ENCODE data around the gene KRT78.

Gene KRT78

GRCh38 chr12:52792185-52793029 is 56.4 kb downstream of the KRT78 start:
- no peaks in the 10 kb centered on the region for H3K9me3 ChIP-seq (ENCODE audit: insufficient read depth, low read depth, low read length)
- H3K4me2 ChIP-seq (ENCODE audit: low read depth, low read length, poor library complexity, severe bottlenecking): no peak overlapping the region
- H3K27me3 ChIP-seq (ENCODE audit: insufficient read depth, low read length, poor library complexity, severe bottlenecking): no peaks in the 10 kb centered on the region
- no peaks in the 10 kb centered on the region for H3K36me3 ChIP-seq (ENCODE audit: insufficient read depth, low read length)
- H3K9me2 ChIP-seq (replicated peaks; ENCODE audit: low read depth, low read length): no peaks in the 10 kb centered on the region
- no peak overlapping the region for H2AFZ ChIP-seq (ENCODE audit: low read length)
- H4K20me1 ChIP-seq (ENCODE audit: insufficient read depth, low read length, poor library complexity, severe bottlenecking): no peaks in the 10 kb centered on the region
- H3K9ac ChIP-seq (ENCODE audit: low read depth, low read length, poor library complexity, severe bottlenecking): no peak overlapping the region
- TF ChIP-seq CTCF (conservative IDR thresholded peaks at IDR 0.05; ENCODE audit: low read length): no peak
- no peak for TF ChIP-seq EZH2phosphoT487 (IDR thresholded peaks at IDR 0.05; ENCODE audit: borderline replicate concordance)
- H3K4me3 ChIP-seq (ENCODE audit: low read length, poor library complexity, severe bottlenecking): no peak overlapping the region
- H3K4me1 ChIP-seq (ENCODE audit: insufficient read depth, low read length, poor library complexity, severe bottlenecking): no peaks in the 10 kb centered on the region
- no peaks in the 10 kb centered on the region for H3K79me2 ChIP-seq (ENCODE audit: insufficient read depth, low read length)
- no peaks in the 10 kb centered on the region for H3F3A ChIP-seq (ENCODE audit: low read depth)

- H3K36me3 ChIP-seq (ENCODE audit: insufficient read depth, low read length): no peaks in the 10 kb centered on the region
- no peak for TF ChIP-seq EZH2phosphoT487 (IDR thresholded peaks at IDR 0.05; ENCODE audit: borderline replicate concordance)
- no peak for TF ChIP-seq CTCF (conservative IDR thresholded peaks at IDR 0.05; ENCODE audit: low read length)
- no peak overlapping the region for H3K4me3 ChIP-seq (ENCODE audit: low read length, poor library complexity, severe bottlenecking)
- H4K20me1 ChIP-seq (ENCODE audit: insufficient read depth, low read length, poor library complexity, severe bottlenecking): no peaks in the 10 kb centered on the region
- no peaks in the 10 kb centered on the region for H3K9me3 ChIP-seq (ENCODE audit: insufficient read depth, low read depth, low read length)
- H2AFZ ChIP-seq (ENCODE audit: low read length): no peak overlapping the region
- no peaks in the 10 kb centered on the region for H3K79me2 ChIP-seq (ENCODE audit: insufficient read depth, low read length)
- no peak overlapping the region for H3K4me2 ChIP-seq (ENCODE audit: low read depth, low read length, poor library complexity, severe bottlenecking)
- H3K27me3 ChIP-seq (ENCODE audit: insufficient read depth, low read length, poor library complexity, severe bottlenecking): no peaks in the 10 kb centered on the region
- H3K4me1 ChIP-seq (ENCODE audit: insufficient read depth, low read length, poor library complexity, severe bottlenecking): no peaks in the 10 kb centered on the region
- H3F3A ChIP-seq (ENCODE audit: low read depth): no peaks in the 10 kb centered on the region
- no peaks in the 10 kb centered on the region for H3K9me2 ChIP-seq (replicated peaks; ENCODE audit: low read depth, low read length)
- no peak overlapping the region for H3K9ac ChIP-seq (ENCODE audit: low read depth, low read length, poor library complexity, severe bottlenecking)
Measured at GRCh38 chr12:52791271-52792184, 57.3 kb downstream of the KRT78 start.

GRCh38 chr12:52790427-52791270 is 58.1 kb downstream of the KRT78 start:
- Histone ChIP-seq H3K79me2 (ENCODE audit: insufficient read depth, low read length) (no peaks in the 10 kb centered on the region), H3K4me3 (ENCODE audit: low read length, poor library complexity, severe bottlenecking) (no peak overlapping the region), H4K20me1 (ENCODE audit: insufficient read depth, low read length, poor library complexity, severe bottlenecking) (no peaks in the 10 kb centered on the region), H3K9me3 (ENCODE audit: insufficient read depth, low read depth, low read length) (no peaks in the 10 kb centered on the region), H3K27me3 (ENCODE audit: insufficient read depth, low read length, poor library complexity, severe bottlenecking) (no peaks in the 10 kb centered on the region), H3K36me3 (ENCODE audit: insufficient read depth, low read length) (no peaks in the 10 kb centered on the region), H3K9ac (ENCODE audit: low read depth, low read length, poor library complexity, severe bottlenecking) (no peak overlapping the region), H3K9me2 (replicated peaks; ENCODE audit: low read depth, low read length) (no peaks in the 10 kb centered on the region), H3K4me2 (ENCODE audit: low read depth, low read length, poor library complexity, severe bottlenecking) (no peak overlapping the region), H2AFZ (ENCODE audit: low read length) (no peak overlapping the region), H3F3A (ENCODE audit: low read depth) (no peaks in the 10 kb centered on the region), H3K4me1 (ENCODE audit: insufficient read depth, low read length, poor library complexity, severe bottlenecking) (no peaks in the 10 kb centered on the region)
- TF ChIP-seq CTCF (conservative IDR thresholded peaks at IDR 0.05; ENCODE audit: low read length) (no peak), EZH2phosphoT487 (IDR thresholded peaks at IDR 0.05; ENCODE audit: borderline replicate concordance) (no peak)
